Gastrocnemius medialis (tissue), 4 donors: ENCODE results near the gene TAF11L4.
"Not testable (repeated sequence)": the region's sequence is repeated elsewhere in the genome, so short reads cannot be mapped to it uniquely, and the experiment has no call there.

Experiments used
- POLR2A ChIP-seq, 2 donors: fragments of 450-650 bp; IDR thresholded peaks; one replicate each; pipeline ENCODE4 v1.6.1; 2017; ENCODE audit warnings: antibody characterized with exemption in 2 of 2, mild to moderate bottlenecking in 2 of 2, moderate library complexity in 2 of 2
- TF ChIP-seq, protein P1 (sequence below), 5 experiments: fragments of 450-650 bp in 3 of 5; fragments of 200-600 bp in 2 of 5; sonication (generic) in 2 of 5; IDR thresholded peaks in 4 of 5; conservative IDR thresholded peaks in 1 of 5; 1 replicate in 4 of 5; 2 replicates in 1 of 5; pipeline ENCODE4 v1.5.1; 2016 to 2019; ENCODE audit warnings: antibody characterized with exemption in 5 of 5, mild to moderate bottlenecking in 3 of 5, moderate library complexity in 3 of 5

DNA sequence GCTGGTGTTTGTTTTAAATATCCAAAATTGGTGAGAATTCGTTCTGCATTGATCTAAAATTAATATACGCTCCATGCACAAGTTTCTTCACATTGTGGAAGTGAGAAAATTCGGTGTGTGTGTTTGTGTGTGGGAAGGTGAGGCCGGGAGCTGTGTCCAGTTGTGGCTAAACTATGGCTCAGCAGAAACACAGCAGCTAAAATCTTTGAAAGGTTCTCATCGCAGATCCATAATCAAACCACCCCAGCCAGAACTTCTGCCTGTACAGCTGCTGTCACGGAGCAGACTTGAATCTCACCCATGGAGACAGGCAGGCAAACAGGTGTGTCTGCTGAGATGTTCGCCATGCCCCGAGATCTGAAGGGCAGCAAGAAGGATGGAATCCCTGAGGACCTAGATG, 23.7 kb upstream of the TAF11L4 start, which contains the start of gene TAF11L2:
- TF ChIP-seq, protein P1, sequence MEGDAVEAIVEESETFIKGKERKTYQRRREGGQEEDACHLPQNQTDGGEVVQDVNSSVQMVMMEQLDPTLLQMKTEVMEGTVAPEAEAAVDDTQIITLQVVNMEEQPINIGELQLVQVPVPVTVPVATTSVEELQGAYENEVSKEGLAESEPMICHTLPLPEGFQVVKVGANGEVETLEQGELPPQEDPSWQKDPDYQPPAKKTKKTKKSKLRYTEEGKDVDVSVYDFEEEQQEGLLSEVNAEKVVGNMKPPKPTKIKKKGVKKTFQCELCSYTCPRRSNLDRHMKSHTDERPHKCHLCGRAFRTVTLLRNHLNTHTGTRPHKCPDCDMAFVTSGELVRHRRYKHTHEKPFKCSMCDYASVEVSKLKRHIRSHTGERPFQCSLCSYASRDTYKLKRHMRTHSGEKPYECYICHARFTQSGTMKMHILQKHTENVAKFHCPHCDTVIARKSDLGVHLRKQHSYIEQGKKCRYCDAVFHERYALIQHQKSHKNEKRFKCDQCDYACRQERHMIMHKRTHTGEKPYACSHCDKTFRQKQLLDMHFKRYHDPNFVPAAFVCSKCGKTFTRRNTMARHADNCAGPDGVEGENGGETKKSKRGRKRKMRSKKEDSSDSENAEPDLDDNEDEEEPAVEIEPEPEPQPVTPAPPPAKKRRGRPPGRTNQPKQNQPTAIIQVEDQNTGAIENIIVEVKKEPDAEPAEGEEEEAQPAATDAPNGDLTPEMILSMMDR (IDR thresholded peaks at IDR 0.05 in 4 of 5, conservative IDR thresholded peaks at IDR 0.05 in 1 of 5): not testable (repeated sequence)
- TF ChIP-seq POLR2A (IDR thresholded peaks at IDR 0.05): not testable (repeated sequence)
